GM23248 (cell line): ENCODE results near the gene DUSP16.
"Not testable (repeated sequence)": the region's sequence is repeated elsewhere in the genome, so short reads cannot be mapped to it uniquely, and the experiment has no call there.

Experiments
- EZH2 ChIP-seq: fragments of 200-600 bp; sonication (generic); IDR thresholded peaks from 2 replicates; pipeline ENCODE4 v1.6.1; 2018; ENCODE audit warnings: antibody characterized with exemption, mild to moderate bottlenecking; ENCODE audit not compliant: insufficient read depth, poor library complexity, severe bottlenecking
- EZH2phosphoT487 ChIP-seq: fragments of 200-600 bp; sonication (generic); IDR thresholded peaks from 2 replicates; pipeline ENCODE4 v1.6.1; 2018; ENCODE audit warnings: antibody characterized with exemption, moderate library complexity, mild to moderate bottlenecking, low read depth; ENCODE audit not compliant: insufficient read depth

DNA sequence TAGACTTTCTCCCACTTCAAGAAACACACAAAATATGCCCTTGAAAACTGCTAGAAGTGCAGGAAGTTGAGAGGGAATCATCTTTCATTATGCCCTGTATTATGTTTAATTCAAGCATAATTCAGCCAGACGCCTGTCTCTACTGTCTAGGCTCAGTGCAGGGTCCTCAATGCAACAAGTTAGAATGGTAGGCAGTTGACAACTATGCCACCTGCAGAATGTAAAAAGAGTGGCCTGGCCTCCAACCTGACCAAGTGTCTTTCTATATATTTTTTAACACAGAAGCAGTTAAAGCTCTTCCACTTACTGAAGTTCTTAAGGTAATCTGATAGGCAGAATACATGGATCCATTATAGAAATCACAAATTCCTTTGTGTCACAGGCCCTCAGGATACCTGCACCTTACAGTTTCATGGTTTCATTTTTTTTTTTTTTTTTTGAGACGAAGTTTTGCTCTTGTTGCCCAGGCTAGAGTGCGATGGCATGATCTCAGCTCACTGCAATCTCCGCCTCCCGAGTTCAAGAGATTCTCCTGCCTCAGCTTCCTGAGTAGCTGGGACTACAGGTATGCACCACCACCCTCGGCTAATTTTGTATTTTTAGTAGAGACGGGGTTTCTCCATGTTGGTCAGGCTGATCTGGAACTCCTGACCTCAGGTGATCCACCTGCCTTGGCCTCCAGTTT is 60.4 kb downstream of the DUSP16 start:
- TF ChIP-seq EZH2, EZH2phosphoT487: not testable (repeated sequence)
